PC-3 (cell line): Measurements from ENCODE around the gene WNT7B.

Source experiments
- EZH2 ChIP-seq: fragments of 300-600 bp; sonication (generic); IDR thresholded peaks from one replicate; pipeline ENCODE4 v1.6.1; 2017; ENCODE audit warnings: antibody characterized with exemption, mild to moderate bottlenecking, low read length; ENCODE audit not compliant: unreplicated experiment
- EZH2phosphoT487 ChIP-seq: fragments of 300-600 bp; sonication (generic); IDR thresholded peaks from 2 replicates; pipeline ENCODE4 v1.6.1; 2018; ENCODE audit warnings: mild to moderate bottlenecking, antibody characterized with exemption, low read length, borderline replicate concordance
- TF ChIP-seq, protein P1 (sequence below): fragments of 300-600 bp; sonication (generic); conservative IDR thresholded peaks from 2 replicates; pipeline ENCODE4 v1.5.1; 2017; ENCODE audit warnings: antibody characterized with exemption, low read depth, mild to moderate bottlenecking, low read length

DNA sequence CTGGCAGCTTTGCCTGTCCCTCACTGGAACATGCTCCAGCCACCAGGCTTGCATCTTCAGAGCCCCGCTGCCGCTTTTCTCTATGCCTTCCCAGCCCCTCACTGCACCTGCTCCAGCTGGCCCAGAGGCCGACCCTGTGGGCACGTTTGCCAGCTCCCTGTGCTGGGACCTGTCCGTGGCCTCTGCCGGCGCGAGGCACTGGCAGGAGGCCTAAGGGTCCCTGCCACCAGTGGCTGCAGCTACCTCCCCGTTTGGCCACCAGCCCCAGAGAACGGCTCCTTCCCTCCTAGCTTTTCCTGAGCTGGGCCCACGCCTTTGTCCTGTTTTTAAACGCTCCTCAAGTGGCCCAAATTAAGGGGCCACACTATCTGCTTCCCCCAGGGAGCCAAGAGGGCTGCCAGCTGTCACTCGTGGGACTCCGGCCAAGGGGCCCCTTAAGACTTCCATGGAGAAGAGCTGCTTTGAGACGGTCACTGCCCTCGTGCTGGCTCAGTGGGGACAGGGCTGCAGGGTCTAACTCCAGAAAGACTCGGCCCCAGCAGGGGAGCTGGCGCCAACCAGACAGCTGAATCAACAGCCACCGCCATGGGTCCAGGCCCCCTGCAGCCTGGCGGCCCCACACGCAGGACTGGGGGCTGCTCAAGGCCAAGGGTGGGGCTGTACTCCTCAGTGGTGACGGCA, 24.6 kb upstream of the WNT7B start:
- TF ChIP-seq, protein P1, sequence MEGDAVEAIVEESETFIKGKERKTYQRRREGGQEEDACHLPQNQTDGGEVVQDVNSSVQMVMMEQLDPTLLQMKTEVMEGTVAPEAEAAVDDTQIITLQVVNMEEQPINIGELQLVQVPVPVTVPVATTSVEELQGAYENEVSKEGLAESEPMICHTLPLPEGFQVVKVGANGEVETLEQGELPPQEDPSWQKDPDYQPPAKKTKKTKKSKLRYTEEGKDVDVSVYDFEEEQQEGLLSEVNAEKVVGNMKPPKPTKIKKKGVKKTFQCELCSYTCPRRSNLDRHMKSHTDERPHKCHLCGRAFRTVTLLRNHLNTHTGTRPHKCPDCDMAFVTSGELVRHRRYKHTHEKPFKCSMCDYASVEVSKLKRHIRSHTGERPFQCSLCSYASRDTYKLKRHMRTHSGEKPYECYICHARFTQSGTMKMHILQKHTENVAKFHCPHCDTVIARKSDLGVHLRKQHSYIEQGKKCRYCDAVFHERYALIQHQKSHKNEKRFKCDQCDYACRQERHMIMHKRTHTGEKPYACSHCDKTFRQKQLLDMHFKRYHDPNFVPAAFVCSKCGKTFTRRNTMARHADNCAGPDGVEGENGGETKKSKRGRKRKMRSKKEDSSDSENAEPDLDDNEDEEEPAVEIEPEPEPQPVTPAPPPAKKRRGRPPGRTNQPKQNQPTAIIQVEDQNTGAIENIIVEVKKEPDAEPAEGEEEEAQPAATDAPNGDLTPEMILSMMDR, result no peak
- TF ChIP-seq EZH2 (no peak), EZH2phosphoT487 (no peak)
